A673 (cell line): ENCODE measurements around the gene SLC16A10.

Source experiments
- EZH2 ChIP-seq: fragments of 200-600 bp; sonication (generic); IDR thresholded peaks from 2 replicates; pipeline ENCODE4 v1.6.1; 2017; ENCODE audit warnings: borderline replicate concordance, low read depth, mild to moderate bottlenecking, mixed read lengths, antibody characterized with exemption, low read length; ENCODE audit not compliant: poor library complexity, severe bottlenecking
- TF ChIP-seq, protein P1 (sequence below): fragments of 300-800, 200-600 bp; sonication (generic); conservative IDR thresholded peaks from 2 replicates; pipeline ENCODE4 v1.5.1; 2017; ENCODE audit warnings: low read depth, mild to moderate bottlenecking, antibody characterized with exemption, low read length, moderate library complexity, mixed read lengths

DNA sequence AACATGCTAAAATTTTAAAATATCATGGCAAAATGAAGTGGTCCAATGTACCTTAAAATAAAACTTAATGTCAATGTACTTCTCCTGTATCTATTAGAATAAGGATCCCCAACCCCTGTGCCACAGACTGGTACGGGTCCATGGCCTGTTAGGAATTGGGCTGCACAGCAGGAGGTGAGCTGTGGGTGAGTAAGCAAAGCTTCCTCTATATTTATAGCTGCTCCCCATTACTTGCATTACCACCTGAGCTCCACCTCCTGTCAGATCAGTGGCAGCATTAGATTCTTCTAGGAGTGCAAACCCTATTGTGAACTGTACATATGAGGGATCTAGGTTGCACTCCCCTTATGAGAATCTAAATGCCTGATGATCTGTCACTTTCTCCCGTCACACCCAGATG lies 86.0 kb downstream of the SLC16A10 start:
- TF ChIP-seq, protein P1, sequence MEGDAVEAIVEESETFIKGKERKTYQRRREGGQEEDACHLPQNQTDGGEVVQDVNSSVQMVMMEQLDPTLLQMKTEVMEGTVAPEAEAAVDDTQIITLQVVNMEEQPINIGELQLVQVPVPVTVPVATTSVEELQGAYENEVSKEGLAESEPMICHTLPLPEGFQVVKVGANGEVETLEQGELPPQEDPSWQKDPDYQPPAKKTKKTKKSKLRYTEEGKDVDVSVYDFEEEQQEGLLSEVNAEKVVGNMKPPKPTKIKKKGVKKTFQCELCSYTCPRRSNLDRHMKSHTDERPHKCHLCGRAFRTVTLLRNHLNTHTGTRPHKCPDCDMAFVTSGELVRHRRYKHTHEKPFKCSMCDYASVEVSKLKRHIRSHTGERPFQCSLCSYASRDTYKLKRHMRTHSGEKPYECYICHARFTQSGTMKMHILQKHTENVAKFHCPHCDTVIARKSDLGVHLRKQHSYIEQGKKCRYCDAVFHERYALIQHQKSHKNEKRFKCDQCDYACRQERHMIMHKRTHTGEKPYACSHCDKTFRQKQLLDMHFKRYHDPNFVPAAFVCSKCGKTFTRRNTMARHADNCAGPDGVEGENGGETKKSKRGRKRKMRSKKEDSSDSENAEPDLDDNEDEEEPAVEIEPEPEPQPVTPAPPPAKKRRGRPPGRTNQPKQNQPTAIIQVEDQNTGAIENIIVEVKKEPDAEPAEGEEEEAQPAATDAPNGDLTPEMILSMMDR = no peak
- no peak for TF ChIP-seq EZH2
